ENCODE results near the gene NPAS3.

NPAS3 gene

DNA sequence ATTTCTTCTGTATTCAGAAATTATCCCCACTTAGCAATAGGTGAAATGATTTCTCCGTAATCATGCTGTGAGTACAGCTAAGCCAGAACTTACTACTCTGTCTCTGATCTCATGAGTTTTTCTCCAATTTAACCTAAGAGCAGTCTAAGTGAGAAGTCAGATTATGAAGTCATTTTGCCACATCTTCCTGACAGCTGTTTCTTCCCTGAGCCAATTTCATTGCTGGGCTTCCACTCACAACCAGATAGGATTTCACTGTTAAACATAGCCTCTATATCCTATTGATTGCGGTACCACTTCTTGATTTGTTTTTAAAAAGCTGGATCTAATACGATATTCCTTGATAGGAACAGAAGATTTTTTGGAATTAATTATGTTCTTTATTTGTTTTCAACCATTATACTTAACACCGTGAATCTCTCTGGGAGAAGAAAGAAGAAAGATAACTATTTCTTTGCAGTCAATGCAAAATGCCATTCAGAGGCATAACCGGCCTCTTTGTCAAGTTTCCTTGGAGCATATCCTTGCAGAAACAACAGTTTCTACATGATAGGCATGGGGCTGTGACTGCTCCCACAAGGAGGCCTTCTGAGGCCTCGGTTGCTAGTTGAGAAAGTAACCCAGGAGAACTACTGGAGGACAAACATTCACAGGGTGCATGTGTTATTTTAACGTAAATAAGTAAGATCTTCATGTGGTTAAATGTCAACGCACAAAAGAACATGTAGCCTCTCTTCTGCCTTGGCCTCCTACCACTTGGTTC lies 212.2 kb downstream of the NPAS3 start:
- no peak for DNase-seq (ENCODE audit: insufficient read length, low spot score)
- no peak for FAIRE-seq

DNA sequence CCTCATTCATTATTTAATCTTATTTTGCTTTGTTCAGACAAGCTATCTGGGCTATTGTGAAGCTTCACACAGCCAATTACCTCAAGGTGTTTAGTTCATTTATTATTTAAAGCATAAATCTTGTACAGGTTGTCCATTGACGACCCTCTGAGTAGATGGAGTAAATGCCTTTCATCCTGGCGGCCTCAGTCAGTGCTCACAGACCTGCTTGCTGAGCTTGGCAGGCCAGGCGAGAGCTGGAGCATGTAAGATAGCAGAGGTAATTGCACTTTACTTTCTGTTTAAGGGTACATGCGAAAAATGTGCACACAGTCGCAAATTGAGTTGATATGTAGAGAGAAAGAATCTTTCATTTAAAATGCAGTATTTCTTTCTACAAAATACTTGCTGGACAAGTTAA lies 224.4 kb downstream of the NPAS3 start:
- DNase-seq (ENCODE audit: insufficient read length, low spot score) (no peak), FAIRE-seq (no peak)

DNA sequence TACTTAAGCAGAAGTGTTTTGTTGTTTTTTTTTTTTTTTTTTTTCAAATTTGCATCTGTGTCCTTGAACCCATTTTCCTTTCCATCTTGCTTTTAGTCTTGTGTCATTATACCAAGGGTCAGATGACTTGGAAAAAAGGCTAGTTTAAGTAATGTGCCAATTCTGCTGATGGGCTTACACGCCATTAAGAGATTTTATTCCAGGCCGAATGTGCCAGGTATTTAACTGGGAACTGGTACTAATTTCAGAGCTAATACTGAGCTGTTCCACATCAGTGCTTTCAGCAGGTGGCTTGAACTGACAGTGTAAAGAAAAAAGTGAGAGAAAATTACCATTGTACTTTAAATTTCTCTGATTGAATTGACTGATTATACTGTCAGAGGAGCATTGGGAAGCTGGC lies 224.9 kb downstream of the NPAS3 start:
- DNase-seq (ENCODE audit: insufficient read length, low spot score) = no peak
- no peak for FAIRE-seq

DNA sequence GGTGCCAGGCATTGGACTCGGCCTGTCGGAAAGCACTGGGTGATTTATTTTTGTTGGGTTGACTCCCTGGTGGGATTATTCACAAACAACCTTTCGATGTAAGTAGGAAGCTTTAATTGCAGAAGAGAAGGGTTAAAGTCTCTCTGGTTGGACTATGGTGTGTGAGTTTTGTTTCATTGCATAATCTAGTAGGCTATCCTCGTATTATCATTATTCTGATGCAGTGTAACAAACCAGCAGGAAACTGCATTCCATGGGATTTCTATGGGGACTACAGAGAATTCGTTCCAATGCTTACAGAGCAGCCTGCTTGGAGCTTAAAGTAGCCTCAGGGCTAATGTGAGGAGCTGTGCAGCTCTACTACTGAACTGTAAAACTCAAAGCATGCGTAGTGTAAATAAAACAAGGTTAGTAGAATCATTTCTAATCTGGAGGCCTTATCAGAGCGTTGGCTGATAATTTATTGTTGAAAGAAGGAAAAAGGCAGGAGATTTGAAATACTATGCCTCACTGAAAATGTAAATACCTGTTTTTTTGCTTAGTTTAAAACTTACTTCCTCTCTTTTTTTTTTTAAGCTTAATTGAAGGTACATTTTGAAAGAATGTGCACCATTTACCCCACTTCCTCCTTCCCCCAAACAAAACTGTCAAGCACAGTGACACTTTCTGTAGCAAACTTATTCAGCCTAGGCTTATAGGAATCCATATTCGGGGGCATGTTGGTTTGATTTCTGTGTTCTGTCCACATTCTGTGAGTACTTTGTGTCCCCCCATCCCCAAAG lies 226.7 kb downstream of the NPAS3 start:
- no peak for FAIRE-seq
- DNase-seq (ENCODE audit: insufficient read length, low spot score) = no peak

DNA sequence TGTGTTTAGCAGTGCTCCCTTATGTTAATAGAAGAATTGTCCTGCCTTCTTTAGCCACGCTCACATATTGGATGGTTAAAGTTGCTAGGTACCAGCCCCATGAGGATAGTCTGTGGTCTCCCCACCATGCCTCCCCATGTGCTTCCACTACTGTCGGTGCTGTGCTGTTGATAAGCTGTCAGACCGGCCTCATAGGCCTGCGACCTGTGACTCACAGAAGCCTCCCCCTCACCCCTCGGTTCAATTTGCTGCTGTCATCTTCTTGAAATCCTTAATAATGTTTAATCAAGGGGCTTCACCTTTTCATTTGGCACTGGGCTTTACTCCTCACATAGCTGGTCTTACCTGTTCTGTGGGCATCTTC lies 227.2 kb downstream of the NPAS3 start:
- FAIRE-seq (no peak), DNase-seq (ENCODE audit: insufficient read length, low spot score) (no peak)

DNA sequence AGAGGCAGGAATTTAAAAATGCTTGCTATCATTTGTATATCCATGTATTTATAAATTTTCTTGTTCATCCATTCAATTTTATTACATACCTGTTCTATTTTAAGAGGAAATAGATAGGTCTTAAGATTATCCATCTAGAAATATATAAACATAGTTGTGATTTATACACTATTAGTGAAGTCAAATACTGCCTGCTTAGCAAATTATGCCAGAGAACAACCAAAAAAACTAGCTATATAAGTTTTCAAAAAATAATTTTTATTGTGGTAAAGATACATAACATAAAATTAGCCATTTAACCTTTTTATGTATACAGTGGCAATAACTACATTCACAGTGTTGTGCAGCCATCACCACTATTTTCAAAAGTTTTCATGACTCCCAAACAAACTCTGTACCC lies 237.3 kb downstream of the NPAS3 start:
- DNase-seq (ENCODE audit: insufficient read length, low spot score) (no peak), FAIRE-seq (no peak)

DNA sequence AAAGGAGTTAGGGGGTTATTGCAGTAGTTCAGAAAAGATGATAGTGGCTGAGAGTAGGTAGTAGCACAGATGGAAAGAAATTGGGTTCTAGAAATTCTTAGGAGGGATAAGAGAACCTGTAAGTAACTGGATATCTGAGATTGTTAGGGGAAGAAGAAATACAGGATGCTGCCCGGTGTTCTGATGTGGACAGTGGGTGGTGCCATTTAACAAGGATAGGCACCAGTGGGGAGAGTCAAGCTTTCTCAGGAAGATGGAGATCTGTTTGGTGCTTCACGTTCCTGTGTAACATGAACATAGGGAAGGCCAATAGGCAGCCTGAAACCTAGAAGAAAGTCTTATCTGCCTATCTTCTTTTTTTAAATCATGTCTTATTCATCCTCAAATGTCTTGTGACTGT lies 245.9 kb downstream of the NPAS3 start:
- FAIRE-seq (no peak), DNase-seq (ENCODE audit: insufficient read length, low spot score) (no peak)

DNA sequence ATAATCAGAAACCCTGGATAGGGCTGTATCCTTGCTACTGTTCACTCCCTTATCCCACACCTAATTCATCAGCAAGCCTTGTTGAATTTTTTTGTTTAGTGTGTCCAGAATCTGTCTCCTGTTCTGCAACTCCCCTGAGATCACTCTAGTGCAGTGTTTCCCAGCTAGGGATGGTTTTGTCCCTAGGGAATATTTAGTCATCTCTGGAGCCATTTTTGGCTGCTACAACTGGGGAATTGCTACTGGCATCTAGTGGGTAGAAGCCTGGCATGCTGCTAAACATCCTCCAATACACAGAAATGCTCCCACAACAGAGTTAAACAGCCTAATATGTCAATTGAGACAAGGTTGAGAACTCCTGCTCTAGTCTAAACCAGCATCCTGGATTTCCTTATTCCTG lies 248.0 kb downstream of the NPAS3 start:
- no peak for DNase-seq (ENCODE audit: insufficient read length, low spot score)
- no peak for FAIRE-seq

DNA sequence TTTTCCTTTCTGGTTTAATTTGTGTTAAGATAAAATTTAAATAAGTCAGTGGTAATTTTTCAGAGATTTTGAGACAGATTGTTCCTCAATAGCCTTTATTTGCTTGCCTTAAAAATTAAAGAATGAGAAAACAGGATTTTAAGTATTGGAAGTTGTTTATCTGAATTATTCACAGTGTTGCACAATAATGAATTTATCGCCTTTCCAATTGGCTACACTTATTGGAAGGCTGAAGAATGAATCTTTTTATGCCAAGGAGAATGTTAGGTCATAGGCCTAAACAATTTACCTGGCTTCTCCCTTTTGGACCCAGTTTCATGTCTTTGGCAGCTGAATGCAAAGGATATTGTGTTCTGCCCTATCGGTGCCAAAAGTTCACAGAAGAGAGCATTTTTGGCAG lies 250.2 kb downstream of the NPAS3 start:
- FAIRE-seq = no peak
- no peak for DNase-seq (ENCODE audit: insufficient read length, low spot score)

DNA sequence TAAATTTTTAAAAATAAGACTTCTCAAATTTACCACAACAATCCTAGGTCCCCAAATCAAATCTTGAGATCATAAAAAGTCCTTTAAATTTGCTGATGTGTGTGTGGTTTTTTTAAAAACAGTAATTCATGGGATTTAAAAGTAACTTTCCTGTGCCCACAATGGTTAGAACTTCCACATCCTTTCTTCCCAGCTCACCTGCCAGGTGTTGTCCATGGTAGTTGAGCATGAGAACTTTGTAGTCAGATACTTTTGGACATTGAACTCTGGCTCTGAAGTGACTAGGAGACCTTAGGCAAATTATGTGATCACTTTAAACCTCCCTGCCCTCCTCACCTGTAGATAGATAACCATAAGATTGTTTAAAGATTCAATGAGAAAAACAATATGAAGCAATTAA lies 253.2 kb downstream of the NPAS3 start:
- FAIRE-seq (no peak), DNase-seq (ENCODE audit: insufficient read length, low spot score) (no peak)

DNA sequence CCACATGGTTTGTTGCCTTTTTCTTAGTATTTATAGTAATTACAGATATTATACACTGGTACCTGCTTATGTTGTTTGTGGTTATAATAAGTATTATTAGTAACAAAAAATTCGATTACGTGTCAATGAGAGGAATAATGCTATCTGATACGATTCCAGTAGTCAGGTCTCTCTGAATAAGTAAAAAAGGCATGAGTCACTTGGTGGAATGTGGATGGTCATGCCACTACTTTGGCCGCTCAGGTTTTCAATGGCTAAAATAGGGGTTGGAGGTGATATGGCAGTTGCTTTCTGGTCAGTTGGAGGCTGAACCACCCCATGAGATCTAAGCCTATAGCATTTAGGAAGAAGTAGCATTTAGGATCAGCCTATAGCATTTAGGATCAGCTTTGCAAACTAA lies 255.9 kb downstream of the NPAS3 start:
- no peak for FAIRE-seq
- DNase-seq (ENCODE audit: insufficient read length, low spot score) = no peak

DNA sequence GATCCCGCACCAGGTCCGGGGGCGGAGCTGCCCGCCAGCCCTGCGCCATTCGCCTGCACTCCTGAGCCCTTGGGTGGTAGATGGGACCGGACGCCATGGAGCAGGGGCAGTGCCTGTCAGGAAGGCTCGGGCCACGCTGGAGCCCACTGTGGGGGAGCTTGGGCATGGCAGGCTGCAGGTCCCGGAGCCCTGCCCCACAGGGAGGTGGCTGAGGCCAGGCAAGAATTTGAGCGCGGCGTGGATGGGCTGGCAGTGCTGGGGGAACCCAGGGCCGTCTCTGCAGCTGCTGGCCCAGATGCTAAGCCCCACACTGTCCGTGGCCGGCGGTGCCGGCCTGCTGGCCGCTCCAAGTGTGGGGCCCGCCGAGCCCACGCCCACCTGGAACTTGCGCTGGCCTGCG lies 260.0 kb downstream of the NPAS3 start:
- no peak for FAIRE-seq
- no peak for DNase-seq (ENCODE audit: insufficient read length, low spot score)

DNA sequence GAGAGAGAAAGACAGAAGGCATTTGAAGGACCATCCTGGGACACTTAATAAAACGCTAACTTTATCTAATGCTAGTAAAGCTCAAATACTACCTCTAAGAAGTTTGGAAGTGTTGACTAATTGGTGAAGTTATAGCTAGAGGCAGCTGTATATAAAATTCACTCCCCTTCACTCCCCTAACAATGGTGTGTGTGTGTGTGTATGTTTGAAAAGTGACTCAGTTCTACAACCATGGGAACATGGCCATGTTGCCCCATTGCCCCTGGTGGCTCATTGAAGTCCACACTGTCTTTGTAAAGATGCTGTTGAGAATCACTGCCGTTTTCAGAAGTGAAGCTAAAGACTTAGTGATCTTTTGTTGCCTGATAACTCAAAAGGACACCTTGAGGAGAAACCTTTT lies 262.4 kb downstream of the NPAS3 start:
- DNase-seq (ENCODE audit: insufficient read length, low spot score) (no peak), FAIRE-seq (no peak)

DNA sequence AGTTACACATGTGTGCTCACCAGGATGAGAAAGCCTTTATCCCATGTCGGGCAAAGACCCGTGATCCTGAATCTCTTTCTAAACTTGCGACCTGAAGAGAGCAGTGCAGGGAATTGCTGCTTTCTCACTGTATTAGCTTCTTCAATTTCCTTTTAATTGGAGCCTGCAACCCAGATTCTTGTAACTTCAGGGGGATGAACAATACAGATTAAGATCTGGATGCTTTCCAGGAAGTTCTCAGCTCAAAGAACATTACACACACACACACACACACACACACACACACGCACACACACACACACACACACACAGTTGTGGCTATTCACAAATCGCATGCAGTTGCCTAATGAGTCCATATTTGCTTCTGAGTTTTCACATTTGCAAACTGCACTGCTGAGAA lies 268.3 kb downstream of the NPAS3 start:
- FAIRE-seq (no peak), DNase-seq (ENCODE audit: insufficient read length, low spot score) (no peak)

DNA sequence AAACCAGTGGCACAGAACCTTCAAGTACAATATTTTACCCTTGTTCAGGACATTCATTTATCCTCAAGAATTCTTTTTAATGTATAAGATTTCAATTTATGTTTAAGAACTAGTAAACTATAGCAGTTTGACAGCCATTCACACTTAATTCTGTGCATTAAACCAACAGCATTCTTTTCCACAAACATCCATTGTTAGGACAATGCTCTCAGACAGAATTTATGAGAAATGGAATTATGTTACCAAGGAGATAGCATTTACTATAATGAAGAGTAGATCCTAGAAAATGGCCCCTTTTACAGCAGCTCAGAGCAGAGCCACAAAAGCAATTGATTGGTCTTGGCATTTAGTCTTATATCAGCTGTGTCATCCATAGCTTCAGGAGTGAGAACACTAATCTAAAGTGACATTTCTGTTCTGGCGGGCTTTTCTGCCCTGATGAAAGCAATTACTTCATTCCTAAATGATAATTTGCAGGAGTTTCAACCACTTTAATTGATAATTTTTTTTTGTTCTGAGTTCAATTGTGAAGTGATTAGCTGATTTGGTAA lies 268.9 kb downstream of the NPAS3 start:
- FAIRE-seq (no peak), DNase-seq (ENCODE audit: insufficient read length, low spot score) (no peak)

DNA sequence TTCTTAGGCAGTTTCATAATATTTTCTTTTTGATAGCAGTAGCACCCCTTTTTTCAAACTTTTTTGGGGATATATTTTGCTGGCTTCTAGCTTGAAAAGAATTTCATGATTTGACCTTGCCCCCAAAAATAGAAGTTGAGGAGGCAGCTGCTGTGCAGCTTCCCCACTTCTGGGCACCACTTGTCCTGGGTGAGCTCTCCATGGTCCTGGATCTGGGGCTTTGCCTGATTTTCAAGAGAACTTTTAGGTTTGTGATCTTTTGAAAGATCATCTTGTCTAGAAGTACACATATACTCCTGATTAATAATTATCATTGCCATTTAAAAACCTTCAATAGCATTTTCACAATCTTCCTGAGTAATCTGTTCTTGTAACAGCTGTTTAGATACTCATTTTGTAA lies 271.6 kb downstream of the NPAS3 start:
- no peak for FAIRE-seq
- DNase-seq (ENCODE audit: insufficient read length, low spot score) = no peak

DNA sequence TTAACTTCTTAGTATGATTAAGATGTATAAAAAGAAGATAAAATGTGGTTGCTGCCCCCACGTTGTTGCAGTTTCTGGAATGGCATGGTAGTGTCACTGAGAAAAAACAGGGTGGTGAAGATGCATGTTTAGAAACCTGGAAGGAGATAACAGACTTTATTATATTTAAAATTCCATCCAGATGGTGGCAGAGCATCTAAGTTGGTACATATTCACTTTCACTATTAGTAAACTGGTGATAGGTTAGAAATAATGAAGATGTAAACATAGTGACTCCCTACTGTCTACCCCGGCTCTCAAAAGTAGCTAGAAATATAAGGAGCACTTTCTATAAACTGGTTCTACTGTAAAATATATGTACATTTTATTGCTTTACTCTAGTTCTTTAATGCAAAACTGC lies 279.3 kb downstream of the NPAS3 start:
- DNase-seq (ENCODE audit: insufficient read length, low spot score) (no peak), FAIRE-seq (no peak)

DNA sequence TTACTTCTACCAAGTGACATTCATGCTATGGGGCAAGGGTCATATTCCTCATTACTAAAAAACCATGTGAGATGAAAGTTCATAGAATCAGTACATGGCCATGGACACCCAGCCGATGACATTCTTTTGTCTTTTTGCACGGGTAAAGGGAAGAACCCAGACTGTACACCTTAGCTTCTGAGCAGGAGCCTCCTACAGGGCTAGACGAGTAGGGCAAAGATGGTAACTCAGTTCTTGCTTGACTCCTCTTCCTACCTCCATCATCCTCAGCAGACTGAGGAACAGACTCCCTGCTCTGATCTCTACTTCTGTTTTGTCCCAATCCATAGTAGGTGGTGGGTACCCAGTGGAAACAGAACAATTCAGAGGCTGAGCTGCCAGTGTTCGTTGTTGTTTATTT lies 281.3 kb downstream of the NPAS3 start:
- no peak for DNase-seq (ENCODE audit: insufficient read length, low spot score)
- no peak for FAIRE-seq

DNA sequence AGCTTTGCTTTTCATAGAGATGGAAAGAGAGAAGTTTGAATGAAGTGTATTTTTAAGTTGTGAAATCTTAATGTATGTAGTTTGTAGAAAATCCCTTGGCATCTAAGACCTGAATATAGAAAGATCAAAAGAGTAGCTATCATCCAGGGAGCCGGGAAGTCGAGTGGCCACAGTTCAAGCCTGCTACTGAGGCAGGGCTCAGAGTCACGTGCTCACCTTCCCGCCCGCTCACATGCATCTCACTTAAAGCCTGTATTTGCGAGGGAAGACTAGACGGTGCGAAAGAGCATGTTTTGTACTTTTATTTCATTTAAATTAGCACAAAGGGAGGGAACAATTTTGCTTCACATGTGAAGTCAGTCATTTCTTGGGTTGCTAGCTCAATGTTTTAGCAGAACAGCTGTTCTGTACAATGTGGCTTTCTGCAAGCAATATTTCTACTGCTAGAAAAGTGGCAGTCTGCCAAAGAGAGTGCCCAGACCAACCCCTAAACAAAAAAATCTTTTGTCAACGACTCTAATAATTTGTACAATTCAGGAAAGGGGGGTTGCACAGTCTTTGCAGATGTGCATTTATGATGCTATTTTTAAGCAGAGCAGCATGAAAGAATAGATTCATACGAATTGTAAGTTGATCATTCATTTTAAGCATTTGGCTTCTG lies 290.7 kb downstream of the NPAS3 start:
- DNase-seq (ENCODE audit: insufficient read length, low spot score) (no peak), FAIRE-seq (no peak)

DNA sequence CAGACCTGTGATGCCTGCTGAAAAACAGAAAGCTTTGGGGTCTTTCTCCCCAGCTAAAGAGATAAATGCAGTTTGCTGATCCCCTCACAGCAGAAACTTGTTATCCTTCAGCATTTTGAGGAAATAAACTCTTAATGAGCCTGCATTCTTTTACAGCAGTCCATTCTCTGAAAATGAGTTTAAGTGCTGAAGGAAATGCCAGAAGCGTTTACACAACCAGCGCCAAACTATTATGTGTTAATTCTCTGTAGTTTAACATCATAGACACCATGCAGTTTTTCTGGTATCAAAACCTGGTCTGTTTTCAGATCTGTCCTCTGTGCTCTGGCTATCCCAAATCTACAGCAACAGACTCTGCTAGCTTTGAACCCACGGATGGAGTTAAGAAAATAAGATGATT lies 291.3 kb downstream of the NPAS3 start:
- DNase-seq (ENCODE audit: insufficient read length, low spot score) (no peak), FAIRE-seq (no peak)

DNA sequence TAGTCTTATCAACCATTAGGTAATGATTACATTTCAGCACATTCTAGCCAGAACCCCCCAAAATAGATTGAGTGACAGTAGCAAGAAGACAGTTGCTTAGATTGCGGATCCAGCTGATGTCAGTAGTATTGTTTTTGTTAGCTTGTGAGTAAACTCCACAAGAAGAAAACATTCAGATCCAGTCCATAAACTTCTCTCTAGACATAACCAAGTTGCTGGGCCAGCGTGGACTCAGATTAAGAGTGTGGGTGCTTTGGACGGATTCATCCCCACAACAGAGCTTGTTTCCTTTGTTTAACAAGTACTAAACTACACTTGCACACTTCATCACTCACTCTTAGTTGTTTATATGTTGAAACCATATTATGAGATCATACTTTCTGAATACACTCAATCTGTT lies 293.4 kb downstream of the NPAS3 start:
- FAIRE-seq (no peak), DNase-seq (ENCODE audit: insufficient read length, low spot score) (no peak)

All from GM19239 (cell line).